Osteoblast (primary cell): ENCODE data around the gene CPNE7. TPM values are rescaled to one million over a fixed set of nuclear protein-coding genes. Genes with fewer than 3 reads are reported as not detected.

Experiments
- DNase-seq: peaks from one replicate; pipeline ENCODE4 v3.0.0; 2011; ENCODE audit warnings: low spot score, mixed read lengths; ENCODE audit not compliant: insufficient read length; ENCODE audit errors: missing footprints
- H2AFZ ChIP-seq: 2 replicates; pipeline ENCODE4 v1.6.0; 2011; ENCODE audit warnings: mild to moderate bottlenecking, low read length
- H3K27ac ChIP-seq: 2 replicates; pipeline ENCODE4 v1.5.1; 2011; ENCODE audit warnings: mild to moderate bottlenecking, low read depth, low read length, moderate library complexity
- H3K27me3 ChIP-seq: 2 replicates; pipeline ENCODE4 v1.6.0; 2012; ENCODE audit warnings: mild to moderate bottlenecking, control low read depth, inconsistent platforms, low read length, moderate library complexity; ENCODE audit not compliant: insufficient read depth
- H3K36me3 ChIP-seq: 2 replicates; pipeline ENCODE4 v1.5.1; 2011; ENCODE audit warnings: mild to moderate bottlenecking, low read length, control low read depth, moderate library complexity; ENCODE audit not compliant: insufficient read depth
- H3K4me1 ChIP-seq: 2 replicates; pipeline ENCODE4 v1.5.1; 2011; ENCODE audit warnings: mild to moderate bottlenecking, low read length, control low read depth, moderate library complexity; ENCODE audit not compliant: insufficient read depth
- H3K4me2 ChIP-seq: 2 replicates; pipeline ENCODE4 v1.6.0; 2011; ENCODE audit warnings: mild to moderate bottlenecking, low read length; ENCODE audit not compliant: insufficient read depth
- H3K4me3 ChIP-seq: fragments of 200-600 bp; sonication (generic); 3 replicates; pipeline ENCODE4 v1.5.1; 2012; ENCODE audit warnings: mild to moderate bottlenecking, low read length, inconsistent platforms; ENCODE audit not compliant: insufficient read depth
- H3K79me2 ChIP-seq: 2 replicates; pipeline ENCODE4 v1.6.0; 2012; ENCODE audit warnings: mild to moderate bottlenecking, low read length, control low read depth, inconsistent platforms; ENCODE audit not compliant: insufficient read depth
- H3K9me3 ChIP-seq: 2 replicates; pipeline ENCODE4 v1.5.1; 2011; ENCODE audit warnings: low read depth, low read length, control low read depth
- H4K20me1 ChIP-seq: 2 replicates; pipeline ENCODE4 v1.6.0; 2012; ENCODE audit warnings: mild to moderate bottlenecking, low read length, control low read depth; ENCODE audit not compliant: insufficient read depth
- total RNA-seq: library from RNA; depleted of rRNA; stranded (reverse); fragments of >200 nt; gene quantifications from 2 replicates; pipeline ENCODE4 v1.2.3, GENCODE V29; 2012
- TF ChIP-seq, protein P1 (sequence below): IDR thresholded peaks from 2 replicates; pipeline ENCODE4 v1.5.1; 2011; ENCODE audit warnings: mild to moderate bottlenecking, low read depth, low read length, moderate library complexity; ENCODE audit errors: extremely low read depth

CPNE7 gene
- total RNA-seq, 1 donor, result 7.2 TPM

DNA sequence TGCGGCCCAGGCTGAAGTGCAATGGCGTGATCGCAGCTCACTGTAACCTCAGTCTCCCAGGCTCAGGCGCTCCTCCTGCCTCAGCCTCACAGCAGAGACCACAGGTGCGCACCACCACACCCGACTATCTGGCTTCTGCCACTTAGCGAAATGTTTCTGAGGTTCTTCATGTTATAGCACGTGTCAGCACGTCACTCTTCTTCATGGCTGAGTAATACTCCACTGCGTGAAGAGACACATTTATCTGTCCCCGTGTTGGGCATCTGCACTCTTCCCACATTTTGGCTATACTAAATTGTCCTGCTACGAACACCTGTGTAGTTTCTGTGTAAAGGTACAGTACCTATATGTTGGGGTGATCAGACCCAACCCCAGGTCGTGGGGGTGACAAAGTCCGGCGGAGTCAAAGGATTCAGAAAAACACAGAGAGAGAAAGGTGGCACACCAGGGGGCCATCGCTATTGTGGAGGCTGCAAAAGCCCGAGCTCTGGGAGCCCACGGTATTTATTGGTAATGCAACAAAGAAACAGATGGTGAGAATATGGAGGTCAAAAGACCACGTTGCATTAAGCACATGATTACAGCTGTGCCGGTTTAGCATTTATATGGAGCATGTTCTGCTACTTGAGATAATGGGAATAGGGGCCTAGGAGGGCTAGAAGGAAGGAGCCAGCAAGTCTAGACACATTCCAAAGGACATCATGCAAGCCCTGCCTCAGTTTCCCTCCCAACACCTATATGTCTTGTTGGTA lies 37.0 kb downstream of the CPNE7 start:
- no peaks in the 10 kb centered on the region for H3K36me3 ChIP-seq
- no peak overlapping the region for H2AFZ ChIP-seq
- H3K27ac ChIP-seq, result no peak overlapping the region
- H3K79me2 ChIP-seq, result no peaks in the 10 kb centered on the region
- DNase-seq, result no peak
- H3K9me3 ChIP-seq, result no peaks in the 10 kb centered on the region
- H3K4me1 ChIP-seq, result peaks cover 3% of the 10 kb centered on the region
- no peak overlapping the region for H3K4me3 ChIP-seq
- no peaks in the 10 kb centered on the region for H4K20me1 ChIP-seq
- no peak overlapping the region for H3K4me2 ChIP-seq
- H3K27me3 ChIP-seq, result no peaks in the 10 kb centered on the region
- TF ChIP-seq, protein P1, sequence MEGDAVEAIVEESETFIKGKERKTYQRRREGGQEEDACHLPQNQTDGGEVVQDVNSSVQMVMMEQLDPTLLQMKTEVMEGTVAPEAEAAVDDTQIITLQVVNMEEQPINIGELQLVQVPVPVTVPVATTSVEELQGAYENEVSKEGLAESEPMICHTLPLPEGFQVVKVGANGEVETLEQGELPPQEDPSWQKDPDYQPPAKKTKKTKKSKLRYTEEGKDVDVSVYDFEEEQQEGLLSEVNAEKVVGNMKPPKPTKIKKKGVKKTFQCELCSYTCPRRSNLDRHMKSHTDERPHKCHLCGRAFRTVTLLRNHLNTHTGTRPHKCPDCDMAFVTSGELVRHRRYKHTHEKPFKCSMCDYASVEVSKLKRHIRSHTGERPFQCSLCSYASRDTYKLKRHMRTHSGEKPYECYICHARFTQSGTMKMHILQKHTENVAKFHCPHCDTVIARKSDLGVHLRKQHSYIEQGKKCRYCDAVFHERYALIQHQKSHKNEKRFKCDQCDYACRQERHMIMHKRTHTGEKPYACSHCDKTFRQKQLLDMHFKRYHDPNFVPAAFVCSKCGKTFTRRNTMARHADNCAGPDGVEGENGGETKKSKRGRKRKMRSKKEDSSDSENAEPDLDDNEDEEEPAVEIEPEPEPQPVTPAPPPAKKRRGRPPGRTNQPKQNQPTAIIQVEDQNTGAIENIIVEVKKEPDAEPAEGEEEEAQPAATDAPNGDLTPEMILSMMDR, result no peak

DNA sequence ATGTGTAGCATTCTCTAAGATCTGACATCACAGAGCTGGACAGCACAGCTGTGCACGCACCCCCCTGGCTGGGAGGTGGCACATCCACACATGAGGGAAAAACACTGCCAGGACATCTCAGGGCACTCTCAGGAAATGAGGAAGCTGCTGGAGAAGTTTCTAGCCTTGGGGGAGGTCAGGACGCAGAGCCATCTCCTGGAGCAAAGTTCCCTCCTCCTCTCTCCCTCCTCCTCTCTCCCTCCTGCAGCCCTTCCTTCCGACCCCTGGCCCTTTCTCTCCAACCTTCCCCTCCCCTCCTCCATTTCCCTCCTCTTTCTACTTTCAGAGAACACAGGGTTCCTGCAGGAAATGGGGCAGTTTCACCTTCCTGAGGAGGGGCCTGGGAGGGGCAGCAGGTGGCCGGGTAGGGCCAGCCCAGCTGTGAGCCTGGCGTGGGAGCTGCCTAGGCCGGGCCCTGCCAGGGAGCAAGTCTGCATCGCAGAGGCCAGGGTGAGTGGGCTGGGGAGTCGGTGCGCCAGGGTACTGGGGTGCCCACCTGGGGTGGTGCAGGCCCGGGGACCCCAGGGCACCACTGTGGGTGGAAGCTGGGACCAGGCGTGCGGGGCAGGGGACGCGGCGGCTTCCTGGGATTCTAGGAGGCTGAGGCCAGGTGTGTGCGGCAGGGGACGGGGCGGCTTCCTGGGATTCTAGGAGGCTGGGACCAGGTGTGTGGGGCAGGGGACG lies 37.8 kb downstream of the CPNE7 start, which contains the start of gene DPEP1:
Gene DPEP1, plus strand, starts transcription at position 412 of the 723 bp plus-strand sequence. CDS start 16,769 bp downstream, outside the sequence.
- Histone ChIP-seq H3K4me1 (peaks cover 3% of the 10 kb centered on the region), H3K4me3 (no peak within 1 kb of the TSS), H3K27me3 (no peaks in the 10 kb centered on the region), H3K36me3 (no peaks in the 10 kb centered on the region), H2AFZ (no peak within 1 kb of the TSS), H3K9me3 (no peaks in the 10 kb centered on the region), H4K20me1 (no peaks in the 10 kb centered on the region), H3K27ac (no peak within 1 kb of the TSS), H3K4me2 (no peak within 1 kb of the TSS), H3K79me2 (no peaks in the 10 kb centered on the region)
- TF ChIP-seq, protein P1, result no peak
- DNase-seq, result no peak

DNA sequence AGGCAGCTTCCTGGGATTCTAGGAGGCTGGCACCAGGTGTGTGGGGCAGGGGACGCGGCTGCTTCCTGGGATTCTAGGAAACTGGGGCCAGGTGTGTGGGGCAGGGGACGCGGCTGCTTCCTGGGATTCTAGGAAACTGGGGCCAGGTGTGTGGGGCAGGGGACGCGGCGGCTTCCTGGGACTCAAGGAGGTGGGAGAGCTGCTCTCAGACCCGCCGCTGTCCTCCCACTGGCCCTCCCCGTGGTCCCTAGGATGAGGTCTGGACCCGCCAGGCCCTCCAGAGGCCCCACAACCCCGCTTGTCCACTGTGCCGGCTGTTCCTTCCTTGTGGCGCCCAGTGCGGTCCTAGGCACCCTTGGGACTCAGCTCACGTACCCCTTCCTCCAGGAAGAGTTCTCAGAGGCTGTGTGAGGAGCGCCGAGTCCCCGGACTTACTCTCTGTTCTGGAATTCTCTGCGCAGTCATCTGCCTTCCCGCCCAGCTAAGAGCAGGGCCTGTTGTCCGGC lies 38.4 kb downstream of the CPNE7 start:
- H3K9me3 ChIP-seq, result no peaks in the 10 kb centered on the region
- TF ChIP-seq, protein P1, result no peak
- no peak for DNase-seq
- H3K79me2 ChIP-seq, result no peaks in the 10 kb centered on the region
- H3K4me1 ChIP-seq, result no peaks in the 10 kb centered on the region
- no peaks in the 10 kb centered on the region for H4K20me1 ChIP-seq
- H2AFZ ChIP-seq, result no peak overlapping the region
- H3K36me3 ChIP-seq, result no peaks in the 10 kb centered on the region
- H3K4me2 ChIP-seq, result no peak overlapping the region
- H3K4me3 ChIP-seq, result no peak overlapping the region
- H3K27ac ChIP-seq, result no peak overlapping the region
- no peaks in the 10 kb centered on the region for H3K27me3 ChIP-seq

DNA sequence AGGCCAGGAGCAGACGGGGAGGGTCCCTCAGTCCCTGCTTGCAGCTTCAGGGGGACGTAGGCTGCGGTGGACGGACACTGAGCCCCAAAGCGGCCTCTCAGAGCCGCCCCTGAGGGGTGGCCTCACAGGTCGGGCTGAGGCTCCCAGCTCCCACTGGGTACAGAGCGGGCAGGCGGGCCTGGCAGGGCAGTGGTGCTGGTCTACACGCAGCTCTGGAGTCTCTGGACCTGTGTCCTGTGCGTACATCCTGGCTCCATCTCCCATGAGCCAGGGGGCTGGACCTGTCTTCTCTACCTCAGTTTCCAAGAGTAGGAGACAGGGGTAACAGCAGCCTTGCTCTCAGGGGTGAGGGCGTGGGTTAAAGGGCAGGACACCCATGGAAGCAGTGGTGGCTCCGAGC lies 39.6 kb downstream of the CPNE7 start:
- Histone ChIP-seq H3K4me2 (no peak overlapping the region), H3K36me3 (no peaks in the 10 kb centered on the region), H4K20me1 (no peaks in the 10 kb centered on the region), H3K4me3 (no peak overlapping the region), H3K9me3 (no peaks in the 10 kb centered on the region), H3K27me3 (no peaks in the 10 kb centered on the region), H2AFZ (no peak overlapping the region), H3K27ac (no peak overlapping the region), H3K4me1 (peaks cover 4% of the 10 kb centered on the region), H3K79me2 (no peaks in the 10 kb centered on the region)
- TF ChIP-seq, protein P1, result no peak
- no peak for DNase-seq
